GM12801 (cell line): ENCODE results near the gene DND1.

Source experiments
- CTCF ChIP-seq: IDR thresholded peaks from one replicate; pipeline ENCODE4 v1.5.1; 2011; ENCODE audit warnings: control low read depth; ENCODE audit not compliant: insufficient read length; ENCODE audit errors: extremely low read depth

The DND1 gene

GRCh38 chr5:140673187-140673976, at the start of gene DND1:
Gene DND1, minus strand, starts transcription at chr5:140673576. Its CDS starts 34 bp downstream, at chr5:140673542.
- no peak for TF ChIP-seq CTCF

- no peak for TF ChIP-seq CTCF
Measured at GRCh38 chr5:140718266-140718592, 44.9 kb upstream of the DND1 start.

GRCh38 chr5:140713562-140714094, 40.3 kb upstream of the DND1 start:
- no peak for TF ChIP-seq CTCF

GRCh38 chr5:140711794-140712193, 38.4 kb upstream of the DND1 start:
- TF ChIP-seq CTCF: no peak

- TF ChIP-seq CTCF: no peak
Measured at GRCh38 chr5:140710899-140711552, 37.6 kb upstream of the DND1 start.

GRCh38 chr5:140707812-140708211, 34.4 kb upstream of the DND1 start:
- no peak for TF ChIP-seq CTCF

- no peak for TF ChIP-seq CTCF
Measured at GRCh38 chr5:140700177-140701144, 27.1 kb upstream of the DND1 start, which contains the start of gene ZMAT2. Gene ZMAT2, plus strand, starts transcription at chr5:140700447. Its CDS starts 14 bp downstream, at chr5:140700461.
